Activated naive CD4-positive, alpha-beta T cell treated with anti-CD3 and anti-CD28 coated beads, Interleukin-2, amount 50 U/mL, for 24 hours (primary cell): ENCODE measurements around the gene TSHR.
"Not testable (repeated sequence)": the region's sequence is repeated elsewhere in the genome, so short reads cannot be mapped to it uniquely, and the experiment has no call there.

Experiments
- H3K27ac Mint-ChIP-seq: one replicate; pipeline ENCODE4 v1.8.0; 2021; ENCODE audit warnings: mild to moderate bottlenecking, mixed read lengths
- H3K27me3 Mint-ChIP-seq: one replicate; pipeline ENCODE4 v1.8.0; 2021; ENCODE audit warnings: mixed read lengths
- H3K36me3 Mint-ChIP-seq: one replicate; pipeline ENCODE4 v1.8.0; 2021; ENCODE audit warnings: mixed read lengths
- H3K4me1 Mint-ChIP-seq: one replicate; pipeline ENCODE4 v1.8.0; 2021; ENCODE audit warnings: mixed read lengths
- H3K4me3 Mint-ChIP-seq: one replicate; pipeline ENCODE4 v1.8.0; 2021; ENCODE audit warnings: mild to moderate bottlenecking, mixed read lengths
- H3K9me3 Mint-ChIP-seq: one replicate; pipeline ENCODE4 v1.8.0; 2021; ENCODE audit warnings: mixed read lengths

TSHR gene

GRCh38 chr14:80941241-80942185 is 13.9 kb upstream of the TSHR start, which contains the start of gene CEP128:
CEP128 (minus strand) TSS chr14:80941738.
- Mint-ChIP-seq H3K27ac (peak within 1 kb of the TSS; percentile 97), H3K4me1 (peaks cover 33% of the 10 kb centered on the region), H3K9me3 (no peaks in the 10 kb centered on the region), H3K4me3 (peak within 1 kb of the TSS; percentile 90), H3K27me3 (no peaks in the 10 kb centered on the region), H3K36me3 (peaks cover 2% of the 10 kb centered on the region)

GRCh38 chr14:80942191-80942600 is 13.2 kb upstream of the TSHR start:
- Mint-ChIP-seq H3K4me1 (peaks cover 39% of the 10 kb centered on the region), H3K27ac (peak overlapping the region; percentile 97), H3K36me3 (peaks cover 2% of the 10 kb centered on the region), H3K27me3 (no peaks in the 10 kb centered on the region), H3K4me3 (peak overlapping the region; percentile 90), H3K9me3 (no peaks in the 10 kb centered on the region)

GRCh38 chr14:80944861-80945617 is 10.4 kb upstream of the TSHR start:
- Mint-ChIP-seq H3K27ac (peak overlapping the region; percentile 76), H3K27me3 (no peaks in the 10 kb centered on the region), H3K4me3 (no peak overlapping the region), H3K9me3 (no peaks in the 10 kb centered on the region), H3K4me1 (peaks cover 44% of the 10 kb centered on the region), H3K36me3 (peaks cover 2% of the 10 kb centered on the region)

GRCh38 chr14:80946187-80946586 is 9.2 kb upstream of the TSHR start:
- Mint-ChIP-seq H3K4me1 (peaks cover 39% of the 10 kb centered on the region), H3K4me3 (peak overlapping the region; percentile 47), H3K27me3 (no peaks in the 10 kb centered on the region), H3K36me3 (peaks cover 2% of the 10 kb centered on the region), H3K27ac (peak overlapping the region; percentile 99), H3K9me3 (no peaks in the 10 kb centered on the region)

GRCh38 chr14:80946797-80947196 is 8.6 kb upstream of the TSHR start:
- Mint-ChIP-seq H3K4me3 (no peak overlapping the region), H3K27ac (peak overlapping the region; percentile 99), H3K9me3 (no peaks in the 10 kb centered on the region), H3K27me3 (no peaks in the 10 kb centered on the region), H3K4me1 (peaks cover 37% of the 10 kb centered on the region), H3K36me3 (peaks cover 2% of the 10 kb centered on the region)

GRCh38 chr14:80948291-80948690 is 7.1 kb upstream of the TSHR start:
- Mint-ChIP-seq H3K27me3 (no peaks in the 10 kb centered on the region), H3K9me3 (no peaks in the 10 kb centered on the region), H3K4me3 (no peak overlapping the region), H3K36me3 (peaks cover 2% of the 10 kb centered on the region), H3K4me1 (peaks cover 23% of the 10 kb centered on the region), H3K27ac (no peak overlapping the region)

- H3K9me3 Mint-ChIP-seq = no peaks in the 10 kb centered on the region
- no peaks in the 10 kb centered on the region for H3K27me3 Mint-ChIP-seq
- H3K27ac Mint-ChIP-seq = no peak overlapping the region
- no peak overlapping the region for H3K4me3 Mint-ChIP-seq
- H3K4me1 Mint-ChIP-seq = peaks cover 31% of the 10 kb centered on the region
- no peaks in the 10 kb centered on the region for H3K36me3 Mint-ChIP-seq
Observed at GRCh38 chr14:80951491-80951890, 3.9 kb upstream of the TSHR start.

GRCh38 chr14:80953211-80953610 is 2.2 kb upstream of the TSHR start:
- H3K36me3 Mint-ChIP-seq, H3K27me3 Mint-ChIP-seq, H3K9me3 Mint-ChIP-seq, H3K4me3 Mint-ChIP-seq, H3K27ac Mint-ChIP-seq: not testable (repeated sequence)
- peaks cover 29% of the 10 kb centered on the region for H3K4me1 Mint-ChIP-seq

GRCh38 chr14:80954687-80955299 is 628 bp upstream of the TSHR start:
- Mint-ChIP-seq H3K27ac (peak overlapping the region; percentile 70), H3K4me1 (peaks cover 45% of the 10 kb centered on the region), H3K9me3 (no peaks in the 10 kb centered on the region)

GRCh38 chr14:80956102-80956501 is 681 bp downstream of the TSHR start:
- Mint-ChIP-seq H3K4me3 (peak overlapping the region; percentile 89), H3K27ac (no peak overlapping the region), H3K9me3 (no peaks in the 10 kb centered on the region), H3K36me3 (no peaks in the 10 kb centered on the region), H3K27me3 (no peaks in the 10 kb centered on the region), H3K4me1 (peaks cover 52% of the 10 kb centered on the region)

More at GRCh38 chr14:80954687-80955299, 628 bp upstream of the TSHR start:
- Mint-ChIP-seq H3K36me3 (no peaks in the 10 kb centered on the region), H3K27me3 (no peaks in the 10 kb centered on the region), H3K4me3 (peak overlapping the region; percentile 89)

- no peak overlapping the region for H3K27ac Mint-ChIP-seq
- peaks cover 52% of the 10 kb centered on the region for H3K4me1 Mint-ChIP-seq
- no peak overlapping the region for H3K4me3 Mint-ChIP-seq
- H3K36me3 Mint-ChIP-seq = no peaks in the 10 kb centered on the region
- no peaks in the 10 kb centered on the region for H3K27me3 Mint-ChIP-seq
- no peaks in the 10 kb centered on the region for H3K9me3 Mint-ChIP-seq
Observed at GRCh38 chr14:80956922-80957321, 1.5 kb downstream of the TSHR start.

- Mint-ChIP-seq H3K4me3 (peak overlapping the region; percentile 1), H3K4me1 (peaks cover 52% of the 10 kb centered on the region), H3K9me3 (no peaks in the 10 kb centered on the region), H3K27me3 (no peaks in the 10 kb centered on the region), H3K36me3 (no peaks in the 10 kb centered on the region), H3K27ac (no peak overlapping the region)
Observed at GRCh38 chr14:80957613-80958012, 2.2 kb downstream of the TSHR start.

GRCh38 chr14:80958226-80958625 is 2.8 kb downstream of the TSHR start:
- peaks cover 52% of the 10 kb centered on the region for H3K4me1 Mint-ChIP-seq

GRCh38 chr14:80958939-80959338 is 3.5 kb downstream of the TSHR start:
- peak overlapping the region; percentile 66 for H3K4me3 Mint-ChIP-seq
- peaks cover 52% of the 10 kb centered on the region for H3K4me1 Mint-ChIP-seq
- H3K27me3 Mint-ChIP-seq = no peaks in the 10 kb centered on the region
- no peaks in the 10 kb centered on the region for H3K9me3 Mint-ChIP-seq
- H3K27ac Mint-ChIP-seq = no peak overlapping the region
- no peaks in the 10 kb centered on the region for H3K36me3 Mint-ChIP-seq

More at GRCh38 chr14:80958226-80958625, 2.8 kb downstream of the TSHR start:
- peak overlapping the region; percentile 26 for H3K4me3 Mint-ChIP-seq
- peak overlapping the region; percentile 71 for H3K27ac Mint-ChIP-seq
- no peaks in the 10 kb centered on the region for H3K9me3 Mint-ChIP-seq
- no peaks in the 10 kb centered on the region for H3K27me3 Mint-ChIP-seq
- H3K36me3 Mint-ChIP-seq = no peaks in the 10 kb centered on the region

- Mint-ChIP-seq H3K36me3 (no peaks in the 10 kb centered on the region), H3K9me3 (no peaks in the 10 kb centered on the region), H3K27ac (peak overlapping the region; percentile 90), H3K4me1 (peaks cover 50% of the 10 kb centered on the region), H3K27me3 (no peaks in the 10 kb centered on the region), H3K4me3 (peak overlapping the region; percentile 66)
Observed at GRCh38 chr14:80959496-80959895, 4.1 kb downstream of the TSHR start.
